ENCODE results near the gene TMEM147.
"Not testable (repeated sequence)": the region's sequence is repeated elsewhere in the genome, so short reads cannot be mapped to it uniquely, and the experiment has no call there.

TMEM147 gene

DNA sequence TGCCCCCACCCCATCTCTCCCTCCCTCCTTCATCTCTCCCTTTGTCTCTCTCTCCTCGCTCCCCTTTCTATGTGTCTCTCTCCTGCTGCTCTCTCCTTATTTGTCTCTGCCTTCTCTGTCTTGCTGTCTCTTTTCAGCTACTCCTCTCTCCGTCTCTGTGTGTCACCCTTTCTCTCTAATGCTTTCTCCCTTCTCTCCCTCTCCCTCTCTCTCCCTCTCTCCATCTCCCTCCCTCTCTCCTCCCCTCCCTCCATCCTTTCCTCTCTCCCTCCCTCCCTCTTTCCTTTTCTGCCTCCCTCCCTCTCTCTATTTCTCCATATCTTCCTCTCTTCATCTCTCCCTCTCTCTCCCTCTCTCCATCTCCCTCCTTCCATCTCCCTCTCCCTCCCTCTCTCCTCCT, 17.4 kb downstream of the TMEM147 start:
- no peak for DNase-seq (ENCODE audit: low spot score)

DNA sequence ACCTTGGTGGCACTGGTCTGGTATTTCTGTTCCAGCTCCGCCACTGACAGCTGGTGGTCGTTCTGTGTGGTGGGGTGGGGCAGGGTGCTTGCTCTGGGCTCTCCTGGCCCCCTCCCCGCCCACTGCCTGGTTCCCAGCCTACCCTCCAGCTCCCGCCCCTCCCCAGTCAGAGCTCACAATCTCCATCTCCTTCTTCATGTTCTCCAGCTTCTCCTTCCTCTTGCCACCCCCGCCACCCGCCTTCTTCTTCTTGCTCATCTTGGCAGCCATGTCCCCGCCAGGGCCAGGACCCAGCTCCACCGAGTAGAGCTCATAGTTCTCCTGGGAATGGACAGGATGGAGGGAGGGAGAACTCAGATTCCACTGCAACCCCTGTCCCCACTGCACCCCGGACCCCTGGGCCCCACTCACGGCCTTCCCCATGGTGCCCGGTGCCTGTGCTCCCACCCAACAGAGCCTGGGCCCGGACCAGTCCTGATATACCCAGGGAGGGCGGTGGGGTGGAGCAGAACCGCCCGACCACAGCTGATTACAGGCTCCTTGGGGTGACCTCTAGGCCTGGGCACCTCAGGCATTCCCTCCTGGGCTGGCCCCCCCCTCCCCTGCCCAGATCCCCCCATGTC, 17.9 kb downstream of the TMEM147 start, which contains the start of gene ATP4A:
ATP4A (minus strand) TSS at position 452 of the 623 bp plus-strand sequence; CDS start at position 423, 29 bp downstream.
- no peak for DNase-seq (ENCODE audit: low spot score)

DNA sequence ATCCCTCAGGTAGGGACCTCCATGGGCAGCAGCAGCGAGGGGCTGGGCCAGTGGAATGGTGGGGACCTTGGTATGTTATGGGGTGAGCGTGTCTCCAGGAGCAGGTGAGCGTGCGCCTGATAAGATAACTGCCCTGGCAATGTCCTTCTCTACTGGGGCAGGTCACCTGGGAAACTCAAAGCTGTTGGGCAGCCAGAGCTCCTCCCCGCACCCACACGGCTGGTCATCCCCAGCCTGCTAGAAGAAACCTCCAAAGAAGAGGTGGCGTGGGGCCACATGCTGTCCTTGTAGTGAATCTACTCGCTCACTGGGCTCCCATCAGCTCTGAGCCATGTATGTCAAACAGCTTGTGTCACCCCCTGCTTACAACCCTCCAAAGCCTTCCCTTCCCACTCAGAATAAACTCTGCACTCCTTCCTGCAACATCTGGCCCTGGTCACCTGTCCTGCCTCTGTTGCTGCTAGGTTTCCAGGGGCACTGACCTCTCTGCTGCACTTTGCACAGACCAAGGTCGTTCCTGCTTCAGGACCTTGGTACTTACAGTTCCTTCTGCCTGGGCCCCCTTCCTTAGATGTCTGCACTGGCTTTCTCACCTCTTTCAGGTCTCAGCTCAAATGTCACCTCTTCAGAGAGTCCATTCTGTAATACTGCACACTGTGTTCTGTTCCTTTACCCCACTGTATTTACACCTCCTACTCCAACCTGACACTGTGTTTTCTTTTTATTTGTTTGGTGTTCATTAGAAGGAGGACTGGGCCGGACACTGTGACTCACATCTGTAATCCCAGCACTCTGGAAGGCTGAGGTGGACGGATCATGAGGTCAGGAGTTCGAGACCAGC, 19.8 kb downstream of the TMEM147 start:
- DNase-seq (ENCODE audit: low spot score): peak; percentile 12

- no peak for DNase-seq (ENCODE audit: low spot score)
Measured at GRCh38 chr19:35566738-35567137, 21.3 kb downstream of the TMEM147 start.

- DNase-seq (ENCODE audit: low spot score): peak; percentile 45
Measured at GRCh38 chr19:35569281-35569781, 23.9 kb downstream of the TMEM147 start.

DNA sequence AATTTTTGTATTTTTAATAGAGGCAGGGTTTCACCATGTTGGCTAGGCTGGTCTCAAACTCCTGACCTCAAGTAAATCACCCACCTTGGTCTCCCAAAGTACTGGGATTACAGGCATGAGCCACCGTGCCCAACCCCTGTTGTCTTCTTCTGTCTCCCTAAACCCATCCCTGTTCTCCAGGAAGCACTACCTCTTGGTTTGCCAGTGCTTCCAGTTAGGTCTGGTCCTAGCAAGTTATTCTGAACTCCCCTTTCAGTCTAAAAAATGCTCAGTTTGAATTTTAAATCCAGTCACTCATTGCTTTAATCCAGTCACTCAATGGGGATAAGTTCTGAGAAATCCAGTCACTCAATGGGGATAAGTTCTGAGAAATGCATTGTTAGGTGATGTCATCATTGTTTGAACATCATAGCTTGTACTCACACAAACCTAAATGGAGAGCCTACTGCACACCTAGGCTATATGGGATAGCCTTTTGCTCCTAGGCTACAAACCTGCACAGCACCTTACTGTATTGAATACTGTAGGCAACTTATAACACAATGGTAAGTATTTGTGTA, 26.1 kb downstream of the TMEM147 start:
- DNase-seq (ENCODE audit: low spot score): no peak

GRCh38 chr19:35577918-35578317, 32.5 kb downstream of the TMEM147 start:
- DNase-seq (ENCODE audit: low spot score): no peak

DNA sequence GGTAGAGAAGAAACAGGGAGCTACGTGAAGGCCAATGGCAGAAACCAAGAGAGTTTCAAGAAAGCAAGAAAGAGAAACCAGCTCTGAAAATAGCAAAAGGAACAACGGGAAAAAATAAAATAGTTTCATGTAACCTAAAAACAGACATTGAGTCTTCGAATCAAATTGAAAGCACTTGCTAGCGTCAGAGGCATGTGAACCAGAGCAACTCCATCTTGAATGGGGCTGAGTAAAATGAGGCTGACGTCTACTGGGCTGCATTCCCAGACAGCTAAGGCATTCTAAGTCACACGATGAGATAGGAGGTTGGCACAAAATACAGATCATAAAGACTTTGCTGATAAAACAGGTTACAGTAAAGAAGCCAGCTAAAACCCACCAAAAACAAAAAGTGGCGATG, 33.3 kb downstream of the TMEM147 start:
- no peak for DNase-seq (ENCODE audit: low spot score)

DNA sequence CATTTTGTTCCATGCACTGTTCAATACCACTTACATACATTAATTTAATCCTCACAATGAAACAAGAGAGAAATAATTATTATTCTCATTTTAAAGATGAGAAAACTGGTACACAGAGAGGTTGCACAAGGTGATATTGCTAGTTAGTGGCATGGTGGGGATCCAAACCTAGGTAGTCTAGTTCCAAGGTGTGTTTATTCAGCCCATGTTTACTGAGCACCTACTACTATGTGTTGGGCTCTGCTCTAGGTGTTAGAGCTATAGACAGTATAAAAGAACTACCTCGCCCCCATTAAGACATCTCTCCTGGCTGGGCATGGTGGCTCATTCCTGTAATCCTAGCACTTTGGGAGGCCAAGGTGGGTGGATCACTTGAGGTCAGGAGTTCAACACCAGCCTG, 37.3 kb downstream of the TMEM147 start:
- DNase-seq (ENCODE audit: low spot score): no peak

DNA sequence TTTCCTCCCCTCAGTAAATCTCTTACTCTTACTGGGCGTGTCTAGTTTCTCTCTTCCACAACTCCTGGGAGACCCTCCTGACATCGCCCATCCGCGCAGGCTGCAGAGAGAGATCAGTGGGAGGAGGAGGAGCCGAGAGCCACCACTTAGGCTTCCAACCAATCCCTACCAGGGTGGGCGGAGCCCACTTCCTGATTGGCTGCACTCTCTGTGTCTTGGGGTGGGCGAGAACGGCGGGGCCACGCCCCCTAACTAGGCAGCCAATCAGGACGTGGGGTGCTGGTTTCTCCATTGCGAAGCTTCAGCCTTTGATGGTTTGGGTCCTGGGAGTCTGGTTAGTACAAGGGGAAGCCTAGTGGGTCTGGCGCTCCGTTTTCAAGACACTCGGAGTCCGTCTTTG, 40.4 kb downstream of the TMEM147 start, which contains the start of gene PMIS2:
PMIS2 (plus strand) TSS at position 326 of the 400 bp plus-strand sequence. CDS start 87 bp downstream, outside the sequence.
- no peak for DNase-seq (ENCODE audit: low spot score)

GRCh38 chr19:35587321-35587720, 41.9 kb downstream of the TMEM147 start:
- no peak for DNase-seq (ENCODE audit: low spot score)

DNA sequence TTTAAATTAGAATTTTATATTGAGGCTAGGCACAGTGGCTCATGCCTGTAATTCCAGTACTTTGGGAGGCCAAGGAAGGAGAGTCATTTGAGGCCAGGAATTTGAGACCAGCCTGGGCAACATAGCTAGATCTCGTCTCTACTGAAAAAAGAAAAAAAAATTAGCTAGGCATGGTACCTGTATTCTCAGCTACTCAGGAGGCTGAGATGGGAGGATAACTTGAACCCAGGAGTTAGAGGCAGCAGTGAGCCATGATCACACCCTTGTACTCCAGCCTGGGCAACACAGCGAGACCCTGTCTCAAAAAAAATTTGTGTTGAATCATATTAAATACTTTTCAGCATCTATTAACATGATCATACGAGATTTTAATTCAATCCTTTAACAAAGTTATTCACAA, 45.4 kb downstream of the TMEM147 start:
- DNase-seq (ENCODE audit: low spot score): no peak

DNA sequence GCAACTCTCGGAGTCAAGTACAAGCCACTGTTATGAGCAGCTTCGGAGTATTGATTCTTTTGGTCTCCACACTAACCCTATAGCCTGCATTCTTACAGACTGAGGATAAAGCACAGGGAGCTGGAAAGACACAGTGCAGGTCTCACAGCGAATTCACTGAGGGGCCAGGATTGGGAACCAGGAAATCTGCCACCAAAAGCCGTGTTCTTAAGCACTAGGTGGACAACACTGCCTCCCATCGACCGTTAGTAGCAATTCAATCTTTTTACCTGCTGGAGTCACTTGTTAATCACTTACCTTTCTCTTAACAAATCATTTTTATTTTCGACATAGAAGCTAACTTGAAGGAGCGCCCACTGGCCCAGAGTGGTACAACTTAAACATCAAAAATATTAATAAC, 46.8 kb downstream of the TMEM147 start:
- DNase-seq (ENCODE audit: low spot score): no peak

- DNase-seq (ENCODE audit: low spot score): not testable (repeated sequence)
Measured at GRCh38 chr19:35595026-35595425, 49.6 kb downstream of the TMEM147 start.

- DNase-seq (ENCODE audit: low spot score): no peak
Measured at GRCh38 chr19:35595928-35596327, 50.5 kb downstream of the TMEM147 start.

GRCh38 chr19:35596366-35596999, 51.1 kb downstream of the TMEM147 start:
- DNase-seq (ENCODE audit: low spot score): no peak

Measured in left forelimb (tissue), 1 donor.